GM12878 (cell line): Measurements from ENCODE around the gene ERCC1. TPM values are rescaled to one million over a fixed set of nuclear protein-coding genes. Genes with fewer than 3 reads are reported as not detected.

Experiments
- BACH1 ChIP-seq: fragments of 450-650 bp; IDR thresholded peaks from 2 replicates; pipeline ENCODE4 v1.6.1; 2017; ENCODE audit warnings: mild to moderate bottlenecking, borderline replicate concordance
- BRCA1 ChIP-seq: IDR thresholded peaks from 2 replicates; pipeline ENCODE4 v1.6.1; 2011; ENCODE audit warnings: low read depth, low read length, improper control_type of control experiment
- EGR1 ChIP-seq, 2 experiments: IDR thresholded peaks; 1 replicate in 1 of 2; 2 replicates in 1 of 2; pipeline ENCODE4 v1.6.1; 2011 to 2012; ENCODE audit warnings: low read depth in 2 of 2, low read length in 2 of 2, borderline replicate concordance in 1 of 2, mild to moderate bottlenecking in 1 of 2, moderate library complexity in 1 of 2
- JUNB ChIP-seq: IDR thresholded peaks from 2 replicates; pipeline ENCODE4 v1.6.1; 2016; ENCODE audit warnings: antibody characterized with exemption, mild to moderate bottlenecking
- MEF2B ChIP-seq: fragments of 450-650 bp; IDR thresholded peaks from 2 replicates; pipeline ENCODE4 v1.6.1; 2018; ENCODE audit warnings: mild to moderate bottlenecking, moderate library complexity; ENCODE audit not compliant: partially characterized antibody, poor library complexity, severe bottlenecking
- NFIC ChIP-seq: IDR thresholded peaks from 2 replicates; pipeline ENCODE4 v1.6.1; 2012; ENCODE audit warnings: low read depth, mild to moderate bottlenecking, inconsistent platforms, low read length, moderate library complexity
- NFYB ChIP-seq: IDR thresholded peaks from 2 replicates; pipeline ENCODE4 v1.6.1; 2011; ENCODE audit warnings: low read depth, mild to moderate bottlenecking, low read length, improper control_type of control experiment, moderate library complexity; ENCODE audit not compliant: insufficient read depth
- NR2C1 ChIP-seq: fragments of 450-650 bp; IDR thresholded peaks from 2 replicates; pipeline ENCODE4 v1.6.1; 2017; ENCODE audit warnings: antibody characterized with exemption, mild to moderate bottlenecking, moderate library complexity
- PAX8 ChIP-seq: fragments of 450-650 bp; IDR thresholded peaks from 2 replicates; pipeline ENCODE4 v1.6.1; 2017; ENCODE audit warnings: mild to moderate bottlenecking, moderate library complexity
- POLR2A ChIP-seq: IDR thresholded peaks from 2 replicates; pipeline ENCODE4 v1.6.1; 2011; ENCODE audit warnings: low read depth, mild to moderate bottlenecking, low read length
- POLR2AphosphoS5 ChIP-seq: IDR thresholded peaks from 2 replicates; pipeline ENCODE4 v1.6.1; 2011; ENCODE audit warnings: mild to moderate bottlenecking, low read length, inconsistent platforms
- RB1 ChIP-seq: fragments of 450-650 bp; formaldehyde crosslinking; IDR thresholded peaks from 2 replicates; pipeline ENCODE4 v1.6.1; 2017; ENCODE audit warnings: mild to moderate bottlenecking, borderline replicate concordance
- RBBP5 ChIP-seq: fragments of 200-600 bp; sonication (generic); conservative IDR thresholded peaks from 2 replicates; pipeline ENCODE4 v1.6.1; 2016
- ZSCAN29 ChIP-seq: fragments of 450-650 bp; IDR thresholded peaks from 2 replicates; pipeline ENCODE4 v1.6.1; 2017; ENCODE audit warnings: mild to moderate bottlenecking, moderate library complexity
- polyA plus RNA-seq, 11 experiments: library from polyadenylated mRNA; depleted of rRNA in 4 of 11; unstranded in 6 of 11; stranded (reverse) in 5 of 11; fragments of >200 nt; fragmentation: Nextera tagmentation in 4 of 11; fragmentation: Illumina TruSeq in 1 of 11; extraction: Ambion mirVana in 4 of 11; extraction: Trizol in 1 of 11; gene quantifications; 1 replicate in 1 of 11; 2 replicates in 10 of 11; pipeline versions ENCODE4 v1.2.1 to v1.2.3, GENCODE V29; 2011 to 2016; ENCODE audit warnings: inconsistent platforms in 2 of 11, missing spikeins in 2 of 11, low read depth in 1 of 11
- total RNA-seq, 4 experiments: library from RNA; depleted of rRNA in 3 of 4; stranded (reverse); fragments of >200 nt in 3 of 4; fragmentation: Illumina TruSeq in 1 of 4; extraction: Trizol in 1 of 4; gene quantifications; 2 replicates each; pipeline versions ENCODE4 v1.2.1 to v1.2.3, GENCODE V29; 2013 to 2021
- TF ChIP-seq, protein P1 (sequence below): IDR thresholded peaks from 2 replicates; pipeline ENCODE4 v1.6.1; 2011; ENCODE audit warnings: borderline replicate concordance, low read depth, mild to moderate bottlenecking, moderate library complexity, low read length; ENCODE audit not compliant: insufficient read depth, poor library complexity, severe bottlenecking
- TF ChIP-seq, protein P2 (sequence below): IDR thresholded peaks from 2 replicates; pipeline ENCODE4 v1.6.1; 2012; ENCODE audit warnings: low read depth, low read length, improper control_type of control experiment
- TF ChIP-seq, protein P3 (sequence below), 3 experiments: IDR thresholded peaks in 2 of 3; conservative IDR thresholded peaks in 1 of 3; 2 replicates each; pipeline ENCODE4 v1.5.1; 2011; ENCODE audit warnings: low read depth in 3 of 3, low read length in 3 of 3, mild to moderate bottlenecking in 3 of 3, control low read depth in 2 of 3, moderate library complexity in 2 of 3, inconsistent platforms in 1 of 3, mixed read lengths in 1 of 3; ENCODE audit not compliant: control insufficient read depth in 2 of 3, insufficient read depth in 1 of 3; ENCODE audit errors: extremely low read depth in 1 of 3
- TF ChIP-seq, protein P4 (sequence below): fragments of 450-650 bp; formaldehyde crosslinking; IDR thresholded peaks from 2 replicates; pipeline ENCODE4 v1.4.0; 2020; ENCODE audit warnings: mild to moderate bottlenecking, moderate library complexity
- TF ChIP-seq, protein P5 (sequence below): fragments of 450-650 bp; IDR thresholded peaks from 2 replicates; pipeline ENCODE4 v1.6.1; 2018; ENCODE audit warnings: mild to moderate bottlenecking, low read depth, moderate library complexity; ENCODE audit not compliant: partially characterized antibody

Gene ERCC1
- total and polyA plus RNA-seq, 10 of the 15 experiments (the other 5 are each of a cell fraction or from before 2014, with no cell fraction given) = 14.7 to 104 (median 61.1) TPM

DNA sequence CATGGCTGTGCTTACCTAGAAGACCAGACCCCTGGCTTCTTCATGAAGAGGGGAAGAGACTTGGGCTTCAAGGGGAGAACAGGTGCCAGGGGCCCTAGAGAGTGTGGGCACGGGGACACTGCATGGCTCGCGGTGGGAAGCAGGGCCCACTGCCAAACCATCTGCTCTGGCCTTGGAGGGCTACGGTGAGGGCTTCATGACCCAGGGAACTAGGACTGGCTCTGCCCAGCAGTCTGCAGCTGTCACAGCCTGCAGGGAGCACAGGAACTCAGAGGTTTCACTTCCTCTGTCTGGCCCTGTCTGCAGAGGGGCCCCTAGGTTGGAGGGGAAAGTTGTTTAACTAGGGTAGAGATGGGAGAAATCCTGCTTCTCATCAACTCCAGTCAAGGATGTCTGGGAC is 4.3 kb downstream of the ERCC1 start (continued):
- TF ChIP-seq, protein P1, sequence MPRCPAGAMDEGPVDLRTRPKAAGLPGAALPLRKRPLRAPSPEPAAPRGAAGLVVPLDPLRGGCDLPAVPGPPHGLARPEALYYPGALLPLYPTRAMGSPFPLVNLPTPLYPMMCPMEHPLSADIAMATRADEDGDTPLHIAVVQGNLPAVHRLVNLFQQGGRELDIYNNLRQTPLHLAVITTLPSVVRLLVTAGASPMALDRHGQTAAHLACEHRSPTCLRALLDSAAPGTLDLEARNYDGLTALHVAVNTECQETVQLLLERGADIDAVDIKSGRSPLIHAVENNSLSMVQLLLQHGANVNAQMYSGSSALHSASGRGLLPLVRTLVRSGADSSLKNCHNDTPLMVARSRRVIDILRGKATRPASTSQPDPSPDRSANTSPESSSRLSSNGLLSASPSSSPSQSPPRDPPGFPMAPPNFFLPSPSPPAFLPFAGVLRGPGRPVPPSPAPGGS = peak; percentile 58
- TF ChIP-seq JUNB (no peak), EGR1 (IDR thresholded peaks at IDR 0.05; ENCODE audit: borderline replicate concordance in 1 of 2, low read depth in 2 of 2, low read length in 2 of 2) (no peak), NR2C1 (0 out of 2 replicates have a peak, but pooled peaks have one; percentile 53), NFIC (peak; percentile 51; the same call in 1 of the 2 replicates), MEF2B (peak; percentile 47), POLR2A (peak; percentile 51), ZSCAN29 (no peak), NFYB (0 out of 2 replicates have a peak, but pooled peaks have one; percentile 11), BACH1 (peak; percentile 81; the same call in 1 of the 2 replicates), BRCA1 (no peak), PAX8 (no peak), RB1 (no peak), POLR2AphosphoS5 (peak; percentile 56), RBBP5 (no peak)
- TF ChIP-seq, protein P2, sequence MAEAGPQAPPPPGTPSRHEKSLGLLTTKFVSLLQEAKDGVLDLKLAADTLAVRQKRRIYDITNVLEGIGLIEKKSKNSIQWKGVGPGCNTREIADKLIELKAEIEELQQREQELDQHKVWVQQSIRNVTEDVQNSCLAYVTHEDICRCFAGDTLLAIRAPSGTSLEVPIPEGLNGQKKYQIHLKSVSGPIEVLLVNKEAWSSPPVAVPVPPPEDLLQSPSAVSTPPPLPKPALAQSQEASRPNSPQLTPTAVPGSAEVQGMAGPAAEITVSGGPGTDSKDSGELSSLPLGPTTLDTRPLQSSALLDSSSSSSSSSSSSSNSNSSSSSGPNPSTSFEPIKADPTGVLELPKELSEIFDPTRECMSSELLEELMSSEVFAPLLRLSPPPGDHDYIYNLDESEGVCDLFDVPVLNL = no peak
- TF ChIP-seq, protein P3, sequence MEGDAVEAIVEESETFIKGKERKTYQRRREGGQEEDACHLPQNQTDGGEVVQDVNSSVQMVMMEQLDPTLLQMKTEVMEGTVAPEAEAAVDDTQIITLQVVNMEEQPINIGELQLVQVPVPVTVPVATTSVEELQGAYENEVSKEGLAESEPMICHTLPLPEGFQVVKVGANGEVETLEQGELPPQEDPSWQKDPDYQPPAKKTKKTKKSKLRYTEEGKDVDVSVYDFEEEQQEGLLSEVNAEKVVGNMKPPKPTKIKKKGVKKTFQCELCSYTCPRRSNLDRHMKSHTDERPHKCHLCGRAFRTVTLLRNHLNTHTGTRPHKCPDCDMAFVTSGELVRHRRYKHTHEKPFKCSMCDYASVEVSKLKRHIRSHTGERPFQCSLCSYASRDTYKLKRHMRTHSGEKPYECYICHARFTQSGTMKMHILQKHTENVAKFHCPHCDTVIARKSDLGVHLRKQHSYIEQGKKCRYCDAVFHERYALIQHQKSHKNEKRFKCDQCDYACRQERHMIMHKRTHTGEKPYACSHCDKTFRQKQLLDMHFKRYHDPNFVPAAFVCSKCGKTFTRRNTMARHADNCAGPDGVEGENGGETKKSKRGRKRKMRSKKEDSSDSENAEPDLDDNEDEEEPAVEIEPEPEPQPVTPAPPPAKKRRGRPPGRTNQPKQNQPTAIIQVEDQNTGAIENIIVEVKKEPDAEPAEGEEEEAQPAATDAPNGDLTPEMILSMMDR (IDR thresholded peaks at IDR 0.05 in 2 of 3, conservative IDR thresholded peaks at IDR 0.05 in 1 of 3; ENCODE audit: control insufficient read depth in 2 of 3, extremely low read depth in 1 of 3, insufficient read depth in 1 of 3, low read depth in 3 of 3, low read length in 3 of 3) = 0 out of 6 replicates have a peak, but pooled peaks of 1 of the 3 experiments have one; percentile 1
- TF ChIP-seq, protein P4, sequence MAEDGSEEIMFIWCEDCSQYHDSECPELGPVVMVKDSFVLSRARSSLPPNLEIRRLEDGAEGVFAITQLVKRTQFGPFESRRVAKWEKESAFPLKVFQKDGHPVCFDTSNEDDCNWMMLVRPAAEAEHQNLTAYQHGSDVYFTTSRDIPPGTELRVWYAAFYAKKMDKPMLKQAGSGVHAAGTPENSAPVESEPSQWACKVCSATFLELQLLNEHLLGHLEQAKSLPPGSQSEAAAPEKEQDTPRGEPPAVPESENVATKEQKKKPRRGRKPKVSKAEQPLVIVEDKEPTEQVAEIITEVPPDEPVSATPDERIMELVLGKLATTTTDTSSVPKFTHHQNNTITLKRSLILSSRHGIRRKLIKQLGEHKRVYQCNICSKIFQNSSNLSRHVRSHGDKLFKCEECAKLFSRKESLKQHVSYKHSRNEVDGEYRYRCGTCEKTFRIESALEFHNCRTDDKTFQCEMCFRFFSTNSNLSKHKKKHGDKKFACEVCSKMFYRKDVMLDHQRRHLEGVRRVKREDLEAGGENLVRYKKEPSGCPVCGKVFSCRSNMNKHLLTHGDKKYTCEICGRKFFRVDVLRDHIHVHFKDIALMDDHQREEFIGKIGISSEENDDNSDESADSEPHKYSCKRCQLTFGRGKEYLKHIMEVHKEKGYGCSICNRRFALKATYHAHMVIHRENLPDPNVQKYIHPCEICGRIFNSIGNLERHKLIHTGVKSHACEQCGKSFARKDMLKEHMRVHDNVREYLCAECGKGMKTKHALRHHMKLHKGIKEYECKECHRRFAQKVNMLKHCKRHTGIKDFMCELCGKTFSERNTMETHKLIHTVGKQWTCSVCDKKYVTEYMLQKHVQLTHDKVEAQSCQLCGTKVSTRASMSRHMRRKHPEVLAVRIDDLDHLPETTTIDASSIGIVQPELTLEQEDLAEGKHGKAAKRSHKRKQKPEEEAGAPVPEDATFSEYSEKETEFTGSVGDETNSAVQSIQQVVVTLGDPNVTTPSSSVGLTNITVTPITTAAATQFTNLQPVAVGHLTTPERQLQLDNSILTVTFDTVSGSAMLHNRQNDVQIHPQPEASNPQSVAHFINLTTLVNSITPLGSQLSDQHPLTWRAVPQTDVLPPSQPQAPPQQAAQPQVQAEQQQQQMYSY = no peak
- TF ChIP-seq, protein P5, sequence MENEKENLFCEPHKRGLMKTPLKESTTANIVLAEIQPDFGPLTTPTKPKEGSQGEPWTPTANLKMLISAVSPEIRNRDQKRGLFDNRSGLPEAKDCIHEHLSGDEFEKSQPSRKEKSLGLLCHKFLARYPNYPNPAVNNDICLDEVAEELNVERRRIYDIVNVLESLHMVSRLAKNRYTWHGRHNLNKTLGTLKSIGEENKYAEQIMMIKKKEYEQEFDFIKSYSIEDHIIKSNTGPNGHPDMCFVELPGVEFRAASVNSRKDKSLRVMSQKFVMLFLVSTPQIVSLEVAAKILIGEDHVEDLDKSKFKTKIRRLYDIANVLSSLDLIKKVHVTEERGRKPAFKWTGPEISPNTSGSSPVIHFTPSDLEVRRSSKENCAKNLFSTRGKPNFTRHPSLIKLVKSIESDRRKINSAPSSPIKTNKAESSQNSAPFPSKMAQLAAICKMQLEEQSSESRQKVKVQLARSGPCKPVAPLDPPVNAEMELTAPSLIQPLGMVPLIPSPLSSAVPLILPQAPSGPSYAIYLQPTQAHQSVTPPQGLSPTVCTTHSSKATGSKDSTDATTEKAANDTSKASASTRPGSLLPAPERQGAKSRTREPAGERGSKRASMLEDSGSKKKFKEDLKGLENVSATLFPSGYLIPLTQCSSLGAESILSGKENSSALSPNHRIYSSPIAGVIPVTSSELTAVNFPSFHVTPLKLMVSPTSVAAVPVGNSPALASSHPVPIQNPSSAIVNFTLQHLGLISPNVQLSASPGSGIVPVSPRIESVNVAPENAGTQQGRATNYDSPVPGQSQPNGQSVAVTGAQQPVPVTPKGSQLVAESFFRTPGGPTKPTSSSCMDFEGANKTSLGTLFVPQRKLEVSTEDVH = no peak
